SK-N-SH treated with all-trans-retinoic acid at 6 μM for 48 hours (cell line): Measurements from ENCODE around the gene TTC17.

ENCODE experiments used
- PATZ1 ChIP-seq: fragments of 250-450 bp; sonication (Bioruptor Pico); IDR thresholded peaks from 2 replicates; pipeline ENCODE4 v1.8.0; 2020; ENCODE audit warnings: mild to moderate bottlenecking, moderate library complexity, borderline replicate concordance
- ZC3H10 ChIP-seq: fragments of 250-450 bp; sonication (Bioruptor Pico); IDR thresholded peaks from 2 replicates; pipeline ENCODE4 v1.5.1; 2021; ENCODE audit warnings: mild to moderate bottlenecking, moderate library complexity
- ZFP30 ChIP-seq: fragments of 450-650 bp; formaldehyde crosslinking; IDR thresholded peaks from 2 replicates; pipeline ENCODE4 v1.5.0; 2022; ENCODE audit warnings: mild to moderate bottlenecking, moderate library complexity

- TF ChIP-seq PATZ1 (peak; percentile 85; the same call in 1 of the 2 replicates), ZFP30 (no peak), ZC3H10 (CRISPR knock-in tag) (no peak)
These were observed at the start of gene TTC17 for GRCh38 chr11:43358801-43359421.
